Choroid plexus epithelial cell (primary cell): Measurements from ENCODE around the gene SYTL1.

Source experiments
- DNase-seq: peaks from one replicate; pipeline ENCODE4 v3.0.0-alpha.2; 2010; ENCODE audit warnings: low read depth
- H3K4me3 ChIP-seq: 2 replicates; pipeline ENCODE4 v1.5.1; 2011; ENCODE audit warnings: low read depth, mild to moderate bottlenecking, control low read depth, low read length, moderate library complexity
- CTCF ChIP-seq: conservative IDR thresholded peaks from 2 replicates; pipeline ENCODE4 v1.5.1; 2011; ENCODE audit warnings: low read depth, mild to moderate bottlenecking, control low read depth, inconsistent platforms, low read length, moderate library complexity

SYTL1 gene

GRCh38 chr1:27341525-27342252 is at the start of gene SYTL1:
Gene SYTL1 (plus strand): TSS chr1:27342022. CDS start chr1:27345335, 3,313 bp downstream.
- H3K4me3 ChIP-seq = no peak within 1 kb of the TSS
- TF ChIP-seq CTCF = no peak
- peak; percentile 72 for DNase-seq

- DNase-seq = no peak
- H3K4me3 ChIP-seq = no peak overlapping the region
- no peak for TF ChIP-seq CTCF
Observed at GRCh38 chr1:27292106-27292505, 49.7 kb upstream of the SYTL1 start.

- no peak for TF ChIP-seq CTCF
- H3K4me3 ChIP-seq = no peak overlapping the region
- DNase-seq = no peak
Observed at GRCh38 chr1:27293915-27294314, 47.9 kb upstream of the SYTL1 start.

- DNase-seq = peak; percentile 70
- peak; percentile 77 for TF ChIP-seq CTCF
- no peak overlapping the region for H3K4me3 ChIP-seq
Observed at GRCh38 chr1:27296773-27297291, 45.0 kb upstream of the SYTL1 start.

GRCh38 chr1:27297903-27298302 is 43.9 kb upstream of the SYTL1 start:
- no peak for DNase-seq
- no peak overlapping the region for H3K4me3 ChIP-seq
- TF ChIP-seq CTCF = no peak

- H3K4me3 ChIP-seq = no peak overlapping the region
- no peak for DNase-seq
- no peak for TF ChIP-seq CTCF
Observed at GRCh38 chr1:27298632-27299384, 43.0 kb upstream of the SYTL1 start.
